ENCODE data around the gene ZNF701.
"Not testable (repeated sequence)": the region's sequence is repeated elsewhere in the genome, so short reads cannot be mapped to it uniquely, and the experiment has no call there.

GRCh38 chr19:52569638-52569999, 468 bp upstream of the ZNF701 start:
- not testable (repeated sequence) for TF ChIP-seq CTCF, POLR2A (IDR thresholded peaks at IDR 0.05)

Data from stomach (tissue), 4 donors.